PC-3 (cell line): ENCODE results near the gene PTGES2. TPM values are rescaled to one million over a fixed set of nuclear protein-coding genes. Genes with fewer than 3 reads are reported as not detected.

Source experiments
- ATAC-seq: fragments of 200-7000 bp; cut with Tn5 transposase; 2 replicates; pipeline ENCODE4 v1.9.1; 2020; ENCODE audit warnings: mild to moderate bottlenecking, moderate library complexity
- BruUV-seq: library from RNA; stranded (reverse); fragments of 400-500 nt; replicated peaks from 2 replicates; lab custom pipeline; 2021; lab: Mats Ljungman, UMichigan
- CTCF ChIA-PET: fragments of 300-600 bp; sonication (Branson Sonifier 250); formaldehyde crosslinking; loops from one replicate; lab custom pipeline; 2022; ENCODE audit warnings: antibody characterized with exemption; lab: Charles Lee
- POLR2A ChIA-PET: fragments of 300-600 bp; sonication (Branson Sonifier 250); formaldehyde crosslinking; loops from one replicate; lab custom pipeline; 2022; ENCODE audit warnings: antibody characterized with exemption; ENCODE audit not compliant: unreplicated experiment; lab: Charles Lee
- DNase-seq: peaks from one replicate; pipeline ENCODE4 v3.0.0-alpha.2; 2015
- H2AFZ ChIP-seq: fragments of 300-600 bp; sonication (generic); 2 replicates; pipeline ENCODE4 v1.6.0; 2016; ENCODE audit warnings: antibody characterized with exemption, low read length
- H3F3A ChIP-seq: fragments of 300-600 bp; sonication (generic); one replicate; pipeline ENCODE4 v1.6.0; 2017; ENCODE audit warnings: antibody characterized with exemption, low read length, control low read depth, mild to moderate bottlenecking; ENCODE audit not compliant: unreplicated experiment
- H3K27ac ChIP-seq: fragments of 300-600 bp; sonication (generic); 2 replicates; pipeline ENCODE4 v1.5.1; 2016; ENCODE audit warnings: mild to moderate bottlenecking, low read length
- H3K27me3 ChIP-seq: fragments of 300-600 bp; sonication (generic); 2 replicates; pipeline ENCODE4 v1.6.1; 2016; ENCODE audit warnings: low read length, mixed read lengths
- H3K36me3 ChIP-seq: fragments of 300-600 bp; sonication (generic); 2 replicates; pipeline ENCODE4 v1.6.1; 2016; ENCODE audit warnings: low read depth, mixed run types, low read length, mixed read lengths
- H3K4me1 ChIP-seq: fragments of 300-600 bp; sonication (generic); 2 replicates; pipeline ENCODE4 v1.5.1; 2016; ENCODE audit warnings: low read length; ENCODE audit not compliant: insufficient read depth
- H3K4me2 ChIP-seq: fragments of 300-600 bp; sonication (generic); 2 replicates; pipeline ENCODE4 v1.6.0; 2016; ENCODE audit warnings: low read length
- H3K4me3 ChIP-seq: fragments of 300-600 bp; sonication (generic); 2 replicates; pipeline ENCODE4 v1.5.1; 2016; ENCODE audit warnings: mild to moderate bottlenecking, low read length, mixed read lengths
- H3K79me2 ChIP-seq: fragments of 300-600 bp; sonication (generic); 2 replicates; pipeline ENCODE4 v1.6.1; 2017; ENCODE audit warnings: low read length, mixed read lengths
- H3K9ac ChIP-seq: fragments of 300-600 bp; sonication (generic); 2 replicates; pipeline ENCODE4 v1.6.0; 2016; ENCODE audit warnings: mild to moderate bottlenecking, low read length
- H3K9me2 ChIP-seq: fragments of 300-600 bp; sonication (generic); replicated peaks from 2 replicates; pipeline ENCODE4 v1.6.1; 2016; ENCODE audit warnings: mixed run types, low read length, mixed read lengths
- H3K9me3 ChIP-seq: fragments of 300-600 bp; sonication (generic); 2 replicates; pipeline ENCODE4 v1.6.1; 2016; ENCODE audit warnings: low read length, mixed read lengths
- H4K20me1 ChIP-seq: fragments of 300-600 bp; sonication (generic); 2 replicates; pipeline ENCODE4 v1.6.1; 2016; ENCODE audit warnings: low read length, mixed read lengths
- EZH2 ChIP-seq: fragments of 300-600 bp; sonication (generic); IDR thresholded peaks from one replicate; pipeline ENCODE4 v1.6.1; 2017; ENCODE audit warnings: antibody characterized with exemption, mild to moderate bottlenecking, low read length; ENCODE audit not compliant: unreplicated experiment
- EZH2phosphoT487 ChIP-seq: fragments of 300-600 bp; sonication (generic); IDR thresholded peaks from 2 replicates; pipeline ENCODE4 v1.6.1; 2018; ENCODE audit warnings: mild to moderate bottlenecking, antibody characterized with exemption, low read length, borderline replicate concordance
- intact Hi-C: fragments of 100-400 bp; cut with micrococcal nuclease; formaldehyde crosslinking; loops from 2 replicates; pipeline ENCODE4 v1.9.0; 2023
- total RNA-seq: library from RNA; depleted of rRNA; stranded (reverse); fragments of >200 nt; gene quantifications from 2 replicates; pipeline ENCODE4 v1.2.3, GENCODE V29; 2014
- TF ChIP-seq, protein P1 (sequence below): fragments of 300-600 bp; sonication (generic); conservative IDR thresholded peaks from 2 replicates; pipeline ENCODE4 v1.5.1; 2017; ENCODE audit warnings: antibody characterized with exemption, low read depth, mild to moderate bottlenecking, low read length

PTGES2 gene
- total RNA-seq, 1 experiment from 2014 or later = 258 TPM

DNA sequence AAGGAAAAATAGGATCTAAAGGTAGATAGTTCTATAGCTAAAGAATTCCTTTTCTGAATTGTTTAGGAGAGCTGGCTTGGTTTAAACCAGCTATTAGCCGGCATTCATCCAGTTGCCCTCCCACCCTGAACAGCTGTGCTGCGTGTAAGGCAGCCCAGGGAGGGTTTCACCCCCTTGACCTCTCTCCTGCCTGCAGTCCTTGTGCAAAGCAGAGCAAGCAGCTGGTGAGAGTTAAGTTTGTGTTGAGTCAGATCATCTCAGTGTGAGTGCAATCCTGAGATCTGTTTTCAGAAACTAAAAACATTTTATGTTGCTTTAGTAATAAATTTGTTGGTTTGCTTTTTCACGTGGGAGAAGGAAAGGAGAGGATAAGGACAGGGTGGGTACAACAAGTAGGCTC is 46.5 kb downstream of the PTGES2 start:
- Histone ChIP-seq H3K27me3 (no peaks in the 10 kb centered on the region), H3K9ac (no peak overlapping the region), H2AFZ (no peak overlapping the region), H3K4me3 (no peak overlapping the region), H3K9me3 (no peaks in the 10 kb centered on the region), H3K79me2 (peaks cover 34% of the 10 kb centered on the region), H3K4me1 (peaks cover 29% of the 10 kb centered on the region), H3K36me3 (no peaks in the 10 kb centered on the region), H3K4me2 (no peak overlapping the region), H3F3A (no peaks in the 10 kb centered on the region), H3K27ac (no peak overlapping the region), H3K9me2 (no peaks in the 10 kb centered on the region), H4K20me1 (no peaks in the 10 kb centered on the region)
- no peak for ATAC-seq
- DNase-seq = no peak
- ChIA-PET CTCF (no interaction called here), POLR2A (no interaction called here)
- BruUV-seq = no TSS peak
- TF ChIP-seq EZH2phosphoT487 (no peak), EZH2 (no peak)
- TF ChIP-seq, protein P1, sequence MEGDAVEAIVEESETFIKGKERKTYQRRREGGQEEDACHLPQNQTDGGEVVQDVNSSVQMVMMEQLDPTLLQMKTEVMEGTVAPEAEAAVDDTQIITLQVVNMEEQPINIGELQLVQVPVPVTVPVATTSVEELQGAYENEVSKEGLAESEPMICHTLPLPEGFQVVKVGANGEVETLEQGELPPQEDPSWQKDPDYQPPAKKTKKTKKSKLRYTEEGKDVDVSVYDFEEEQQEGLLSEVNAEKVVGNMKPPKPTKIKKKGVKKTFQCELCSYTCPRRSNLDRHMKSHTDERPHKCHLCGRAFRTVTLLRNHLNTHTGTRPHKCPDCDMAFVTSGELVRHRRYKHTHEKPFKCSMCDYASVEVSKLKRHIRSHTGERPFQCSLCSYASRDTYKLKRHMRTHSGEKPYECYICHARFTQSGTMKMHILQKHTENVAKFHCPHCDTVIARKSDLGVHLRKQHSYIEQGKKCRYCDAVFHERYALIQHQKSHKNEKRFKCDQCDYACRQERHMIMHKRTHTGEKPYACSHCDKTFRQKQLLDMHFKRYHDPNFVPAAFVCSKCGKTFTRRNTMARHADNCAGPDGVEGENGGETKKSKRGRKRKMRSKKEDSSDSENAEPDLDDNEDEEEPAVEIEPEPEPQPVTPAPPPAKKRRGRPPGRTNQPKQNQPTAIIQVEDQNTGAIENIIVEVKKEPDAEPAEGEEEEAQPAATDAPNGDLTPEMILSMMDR = no peak
- intact Hi-C loops = loop anchor here (5.0 kb wide), 1 partner anchor 44 kb away; no protein-coding TSS in a partner anchor

DNA sequence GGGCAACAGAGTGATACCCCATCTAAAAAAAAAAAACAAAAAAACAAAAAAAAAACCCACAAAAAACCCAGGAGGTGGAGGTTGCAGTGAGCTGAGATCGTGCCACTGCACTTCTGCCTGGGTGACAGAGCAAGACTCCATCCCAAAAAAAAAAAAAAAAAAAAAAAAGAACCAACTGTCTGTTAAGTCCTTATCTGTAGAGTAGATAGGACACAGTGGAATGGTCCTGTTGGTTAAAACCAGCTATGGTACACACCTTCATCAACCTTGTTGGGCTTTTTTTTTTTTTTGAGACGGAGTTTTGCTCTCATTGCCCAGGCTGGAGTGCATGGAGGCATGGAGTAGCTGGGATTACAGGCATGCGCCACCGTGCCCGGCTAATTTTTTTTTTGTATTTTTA is 47.3 kb downstream of the PTGES2 start:
- Histone ChIP-seq H3K4me2 (no peak overlapping the region), H3K27me3 (no peaks in the 10 kb centered on the region), H3K27ac (no peak overlapping the region), H2AFZ (no peak overlapping the region), H4K20me1 (no peaks in the 10 kb centered on the region), H3K9me3 (no peaks in the 10 kb centered on the region), H3F3A (no peaks in the 10 kb centered on the region), H3K4me1 (peaks cover 29% of the 10 kb centered on the region), H3K9me2 (no peaks in the 10 kb centered on the region), H3K9ac (no peak overlapping the region), H3K36me3 (no peaks in the 10 kb centered on the region), H3K4me3 (no peak overlapping the region), H3K79me2 (peaks cover 43% of the 10 kb centered on the region)
- intact Hi-C loops = loop anchor here (5.0 kb wide), 1 partner anchor 43 kb away; no protein-coding TSS in a partner anchor
- no peak for ATAC-seq
- TF ChIP-seq, protein P1 = no peak
- TF ChIP-seq EZH2 = no peak
- no peak for TF ChIP-seq EZH2phosphoT487
- no peak for DNase-seq
- ChIA-PET POLR2A (no interaction called here), CTCF (interaction anchor here (0.7 kb wide), 1 partner anchor 36 kb away, joined by 3 read pairs; no protein-coding TSS in a partner anchor)
- no TSS peak for BruUV-seq
